Sigmoid colon (tissue), 4 donors: ENCODE data around the gene DNASE1L1.

Experiments used
- POLR2AphosphoS5 ChIP-seq, 4 donors: sonication (generic); formaldehyde crosslinking; IDR thresholded peaks; one replicate each; pipeline ENCODE4 v1.6.1; 2017; ENCODE audit warnings: antibody characterized with exemption in 4 of 4
- TF ChIP-seq, protein P1 (sequence below), 4 experiments: fragments of 450-650 bp in 3 of 4; fragments of 200-600 bp in 1 of 4; IDR thresholded peaks; one replicate each; pipeline ENCODE4 v1.5.1; 2016 to 2019; ENCODE audit warnings: antibody characterized with exemption in 4 of 4, mild to moderate bottlenecking in 3 of 4, moderate library complexity in 2 of 4

DNA sequence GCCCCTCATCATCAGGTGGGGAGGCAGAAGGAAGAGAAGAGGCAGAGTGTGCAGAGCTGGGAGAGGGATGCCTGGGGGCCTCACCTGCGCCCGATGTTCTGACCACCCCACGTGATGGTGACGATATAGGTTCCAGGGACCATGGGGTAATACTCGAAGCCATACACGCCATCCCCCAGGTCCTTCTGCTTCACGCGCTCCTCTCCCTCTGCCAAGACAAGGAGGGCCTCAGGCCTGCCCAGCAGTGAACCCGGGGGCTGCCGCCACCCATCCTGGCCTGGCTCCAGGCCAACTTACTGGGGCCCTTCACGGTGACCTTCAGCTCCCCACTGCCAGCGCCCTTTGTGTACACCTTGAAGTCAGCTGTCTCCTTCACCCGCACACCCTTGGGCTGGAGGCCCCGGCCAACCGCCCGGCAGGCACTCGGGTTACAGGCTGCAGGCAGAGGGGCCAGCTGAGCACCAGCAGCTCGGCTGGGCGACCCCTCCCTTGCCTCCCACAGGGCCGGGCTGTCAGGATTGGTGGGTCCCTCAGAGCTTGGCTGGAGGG is 43.9 kb downstream of the DNASE1L1 start:
- TF ChIP-seq, protein P1, sequence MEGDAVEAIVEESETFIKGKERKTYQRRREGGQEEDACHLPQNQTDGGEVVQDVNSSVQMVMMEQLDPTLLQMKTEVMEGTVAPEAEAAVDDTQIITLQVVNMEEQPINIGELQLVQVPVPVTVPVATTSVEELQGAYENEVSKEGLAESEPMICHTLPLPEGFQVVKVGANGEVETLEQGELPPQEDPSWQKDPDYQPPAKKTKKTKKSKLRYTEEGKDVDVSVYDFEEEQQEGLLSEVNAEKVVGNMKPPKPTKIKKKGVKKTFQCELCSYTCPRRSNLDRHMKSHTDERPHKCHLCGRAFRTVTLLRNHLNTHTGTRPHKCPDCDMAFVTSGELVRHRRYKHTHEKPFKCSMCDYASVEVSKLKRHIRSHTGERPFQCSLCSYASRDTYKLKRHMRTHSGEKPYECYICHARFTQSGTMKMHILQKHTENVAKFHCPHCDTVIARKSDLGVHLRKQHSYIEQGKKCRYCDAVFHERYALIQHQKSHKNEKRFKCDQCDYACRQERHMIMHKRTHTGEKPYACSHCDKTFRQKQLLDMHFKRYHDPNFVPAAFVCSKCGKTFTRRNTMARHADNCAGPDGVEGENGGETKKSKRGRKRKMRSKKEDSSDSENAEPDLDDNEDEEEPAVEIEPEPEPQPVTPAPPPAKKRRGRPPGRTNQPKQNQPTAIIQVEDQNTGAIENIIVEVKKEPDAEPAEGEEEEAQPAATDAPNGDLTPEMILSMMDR (IDR thresholded peaks at IDR 0.05) = no peak
- peak in 3 of 4 donors; percentile 5 to 67 (median 58) for TF ChIP-seq POLR2AphosphoS5 (IDR thresholded peaks at IDR 0.05)
